Activated CD4-positive, alpha-beta memory T cell treated with anti-CD3 and anti-CD28 coated beads for 36 hours (primary cell): ENCODE data around the gene ALG9. TPM values are rescaled to one million over a fixed set of nuclear protein-coding genes. Genes with fewer than 3 reads are reported as not detected.
A peak's percentile ranks its signal among the peaks of the same experiment; 100 is the strongest.

Experiments
- CTCF ChIA-PET: fragments of 350-600 bp; sonication (Branson Sonifier 250); formaldehyde crosslinking; loops from one replicate; lab custom pipeline; 2021; ENCODE audit warnings: antibody characterized with exemption, inconsistent platforms; lab: Charles Lee
- POLR2A ChIA-PET: fragments of 350-600 bp; sonication (Branson Sonifier 250); formaldehyde crosslinking; loops from one replicate; lab custom pipeline; 2021; ENCODE audit warnings: antibody characterized with exemption; lab: Charles Lee
- DNase-seq: peaks from one replicate; pipeline ENCODE4 v3.0.0-alpha.2; 2020
- H3K27ac Mint-ChIP-seq: one replicate; pipeline ENCODE4 v1.8.0; 2021; ENCODE audit warnings: mixed read lengths
- H3K27me3 Mint-ChIP-seq: one replicate; pipeline ENCODE4 v1.8.0; 2021; ENCODE audit warnings: mixed read lengths
- H3K36me3 Mint-ChIP-seq: one replicate; pipeline ENCODE4 v1.8.0; 2021; ENCODE audit warnings: mixed read lengths
- H3K4me1 Mint-ChIP-seq: one replicate; pipeline ENCODE4 v1.8.0; 2021; ENCODE audit warnings: low read depth, mixed read lengths
- H3K4me3 Mint-ChIP-seq: one replicate; pipeline ENCODE4 v1.8.0; 2021; ENCODE audit warnings: mild to moderate bottlenecking, mixed read lengths
- H3K9me3 Mint-ChIP-seq: one replicate; pipeline ENCODE4 v1.8.0; 2021; ENCODE audit warnings: mixed read lengths
- intact Hi-C: fragments of 100-400 bp; cut with micrococcal nuclease; formaldehyde crosslinking; loops from one replicate; pipeline ENCODE4 v1.15.1; 2023
- total RNA-seq, 2 experiments: library from RNA; stranded (reverse); gene quantifications; one replicate each; pipeline ENCODE4 v1.2.3, GENCODE V29; 2021

Gene ALG9
- total RNA-seq, 2 experiments from 2014 or later: 23.6 to 26.7 TPM

DNA sequence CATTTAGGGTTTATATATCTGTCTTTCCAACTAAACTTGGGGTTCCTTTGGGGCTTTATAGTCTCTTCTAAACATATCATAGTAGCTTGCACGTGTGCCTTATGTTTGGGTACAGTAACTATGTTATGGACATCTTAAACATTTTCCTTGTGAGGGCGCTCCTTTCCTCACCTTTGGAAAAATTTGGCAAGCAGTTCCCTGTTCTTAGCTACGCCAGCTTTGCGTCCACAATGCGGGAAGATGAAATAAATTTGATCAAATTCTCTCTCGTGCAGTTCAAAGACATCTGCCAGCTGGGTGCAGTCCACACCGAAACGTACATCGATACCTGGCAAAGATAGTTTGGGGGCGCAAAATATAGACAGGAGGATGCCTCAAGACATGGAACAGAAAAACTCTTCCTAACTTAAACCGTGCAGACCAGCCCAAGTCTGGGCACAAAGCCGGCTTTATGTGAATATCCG is 7.0 kb upstream of the ALG9 start:
- intact Hi-C loops: loop anchor here (2.0 to 10.0 kb wide), 2 partner anchors 196 to 1436 kb away; partner anchors contain the start of genes NKAPD1, PIH1D2 and TTC12
- Mint-ChIP-seq H3K36me3 (peaks cover 14% of the 10 kb centered on the region), H3K4me3 (peak overlapping the region; percentile 82), H3K27me3 (no peaks in the 10 kb centered on the region), H3K27ac (peak overlapping the region; percentile 95), H3K4me1 (peaks cover 21% of the 10 kb centered on the region), H3K9me3 (no peaks in the 10 kb centered on the region)
- ChIA-PET POLR2A (no interaction called here), CTCF (interaction anchor here (0.6 to 1.9 kb wide), 7 partner anchors 14 to 402 kb away, joined by 3 to 10 read pairs (median 4); no protein-coding TSS in a partner anchor)
- DNase-seq: no peak

- H3K27ac Mint-ChIP-seq: peak overlapping the region; percentile 82
- ChIA-PET POLR2A (interaction anchor here (0.6 to 1.9 kb wide), 6 partner anchors 8 to 319 kb away, joined by 3 to 6 read pairs (median 4); no protein-coding TSS in a partner anchor), CTCF (interaction anchor here (0.7 to 2.9 kb wide), 15 partner anchors 8 to 409 kb away, joined by 3 to 15 read pairs (median 5); partner anchors contain the start of genes NKAPD1, PIH1D2, PPP2R1B and SDHD)
- intact Hi-C loops: loop anchor here (1.0 to 10.0 kb wide), 7 partner anchors 8 to 1443 kb away; partner anchors contain the start of genes CFAP68, DLAT, FDXACB1 and PPP2R1B
- H3K4me1 Mint-ChIP-seq: peaks cover 24% of the 10 kb centered on the region
- peaks cover 26% of the 10 kb centered on the region for H3K36me3 Mint-ChIP-seq
- DNase-seq: no peak
- no peaks in the 10 kb centered on the region for H3K27me3 Mint-ChIP-seq
- no peaks in the 10 kb centered on the region for H3K9me3 Mint-ChIP-seq
- H3K4me3 Mint-ChIP-seq: peak overlapping the region; percentile 92
Measured at GRCh38 chr11:111871693-111872161, 346 bp upstream of the ALG9 start.

- H3K36me3 Mint-ChIP-seq: peaks cover 29% of the 10 kb centered on the region
- no peaks in the 10 kb centered on the region for H3K27me3 Mint-ChIP-seq
- intact Hi-C loops: loop anchor here (2.0 to 10.0 kb wide), 5 partner anchors 104 to 1444 kb away; partner anchors contain the start of genes DLAT, PPP2R1B, PTS and SDHD
- peak overlapping the region; percentile 86 for H3K27ac Mint-ChIP-seq
- ChIA-PET POLR2A (interaction anchor here (0.9 to 1.3 kb wide), 5 partner anchors 9 to 267 kb away, joined by 3 to 5 read pairs (median 3); partner anchors contain the start of genes SDHD and TIMM8B), CTCF (interaction anchor here (0.6 to 2.9 kb wide), 9 partner anchors 11 to 266 kb away, joined by 3 to 15 read pairs (median 4); partner anchors contain the start of gene PPP2R1B)
- no peaks in the 10 kb centered on the region for H3K9me3 Mint-ChIP-seq
- H3K4me1 Mint-ChIP-seq: peaks cover 24% of the 10 kb centered on the region
- no peak for DNase-seq
- H3K4me3 Mint-ChIP-seq: peak overlapping the region; percentile 92
Measured at GRCh38 chr11:111870522-111870885, 877 bp downstream of the ALG9 start.

- CTCF ChIA-PET: interaction anchor here (0.6 to 2.9 kb wide), 9 partner anchors 11 to 266 kb away, joined by 3 to 15 read pairs (median 4); partner anchors contain the start of gene PPP2R1B
- POLR2A ChIA-PET: interaction anchor here (0.9 to 1.0 kb wide), 3 partner anchors 57 to 266 kb away, joined by 3 to 5 read pairs (median 3); no protein-coding TSS in a partner anchor
- H3K4me3 Mint-ChIP-seq: peak overlapping the region; percentile 27
- intact Hi-C loops: loop anchor here (2.0 to 10.0 kb wide), 5 partner anchors 103 to 1445 kb away; partner anchors contain the start of genes DLAT, PPP2R1B, PTS and SDHD
- DNase-seq: no peak
- peaks cover 24% of the 10 kb centered on the region for H3K4me1 Mint-ChIP-seq
- H3K27me3 Mint-ChIP-seq: no peaks in the 10 kb centered on the region
- H3K36me3 Mint-ChIP-seq: peaks cover 33% of the 10 kb centered on the region
- no peaks in the 10 kb centered on the region for H3K9me3 Mint-ChIP-seq
- H3K27ac Mint-ChIP-seq: no peak overlapping the region
Measured at GRCh38 chr11:111870113-111870512, 1.3 kb downstream of the ALG9 start.

- POLR2A ChIA-PET: no interaction called here
- Mint-ChIP-seq H3K27ac (no peak overlapping the region), H3K9me3 (no peaks in the 10 kb centered on the region), H3K4me1 (no peaks in the 10 kb centered on the region), H3K4me3 (no peak overlapping the region), H3K36me3 (peaks cover 27% of the 10 kb centered on the region), H3K27me3 (no peaks in the 10 kb centered on the region)
- no peak for DNase-seq
- CTCF ChIA-PET: interaction anchor here (0.7 kb wide), 1 partner anchor 43 kb away, joined by 3 read pairs; no protein-coding TSS in a partner anchor
- intact Hi-C loops: no loop called here
Measured at GRCh38 chr11:111860257-111860656, 11.1 kb downstream of the ALG9 start.

DNA sequence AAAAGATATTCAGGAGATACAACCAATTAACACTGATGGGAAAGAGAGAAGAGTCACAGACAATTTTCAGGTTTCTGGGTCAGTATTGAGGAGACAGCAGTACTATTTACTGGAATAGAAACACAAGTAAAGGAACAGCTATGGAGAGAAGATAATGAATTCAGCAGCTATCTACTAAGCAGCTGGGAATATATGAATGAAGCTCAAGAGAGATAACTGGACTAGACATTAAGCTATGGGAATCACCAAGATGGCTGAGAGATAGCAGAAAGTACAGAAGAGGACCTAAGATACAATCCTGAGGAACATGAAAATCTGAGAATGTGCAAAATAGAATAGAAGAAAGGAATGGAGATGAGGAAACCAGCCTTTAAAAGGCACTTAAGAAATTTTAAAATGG is 15.9 kb downstream of the ALG9 start:
- H3K36me3 Mint-ChIP-seq: peaks cover 39% of the 10 kb centered on the region
- CTCF ChIA-PET: interaction anchor here (1.5 kb wide), 1 partner anchor 14 kb away, joined by 7 read pairs; no protein-coding TSS in a partner anchor
- H3K4me1 Mint-ChIP-seq: no peaks in the 10 kb centered on the region
- POLR2A ChIA-PET: no interaction called here
- DNase-seq: no peak
- no peaks in the 10 kb centered on the region for H3K9me3 Mint-ChIP-seq
- intact Hi-C loops: no loop called here
- H3K27me3 Mint-ChIP-seq: no peaks in the 10 kb centered on the region
- no peak overlapping the region for H3K4me3 Mint-ChIP-seq
- H3K27ac Mint-ChIP-seq: no peak overlapping the region

- intact Hi-C loops: no loop called here
- Mint-ChIP-seq H3K27ac (no peak overlapping the region), H3K9me3 (no peaks in the 10 kb centered on the region), H3K36me3 (peaks cover 38% of the 10 kb centered on the region), H3K27me3 (no peaks in the 10 kb centered on the region), H3K4me1 (no peaks in the 10 kb centered on the region), H3K4me3 (no peak overlapping the region)
- ChIA-PET CTCF (interaction anchor here (1.7 kb wide), 1 partner anchor 9 kb away, joined by 5 read pairs; no protein-coding TSS in a partner anchor), POLR2A (interaction anchor here (0.6 kb wide), 1 partner anchor 13 kb away, joined by 3 read pairs; no protein-coding TSS in a partner anchor)
- DNase-seq: no peak
Measured at GRCh38 chr11:111852103-111852502, 19.3 kb downstream of the ALG9 start.

DNA sequence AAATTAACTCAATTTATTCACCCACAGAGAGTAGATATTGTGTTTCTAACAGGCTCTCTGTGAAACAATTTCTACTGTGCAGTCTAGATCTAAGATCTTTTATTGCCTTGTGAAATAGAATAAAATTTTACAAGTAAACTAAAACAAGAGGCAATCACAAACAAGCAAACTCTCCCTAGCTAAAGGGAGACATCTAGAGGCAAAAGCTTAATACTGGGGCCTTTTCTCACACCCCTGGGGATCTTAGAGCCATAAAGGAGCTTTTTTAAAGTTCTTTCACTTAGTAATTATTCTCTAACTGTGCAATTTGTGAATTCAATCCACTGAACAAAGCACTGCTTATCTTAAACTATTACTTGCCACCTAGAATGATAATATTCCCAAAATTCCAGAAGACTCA is 19.7 kb downstream of the ALG9 start:
- Mint-ChIP-seq H3K9me3 (no peaks in the 10 kb centered on the region), H3K27me3 (no peaks in the 10 kb centered on the region), H3K27ac (no peak overlapping the region), H3K36me3 (peaks cover 37% of the 10 kb centered on the region), H3K4me1 (no peaks in the 10 kb centered on the region), H3K4me3 (no peak overlapping the region)
- no peak for DNase-seq
- CTCF ChIA-PET: interaction anchor here (1.7 kb wide), 1 partner anchor 9 kb away, joined by 5 read pairs; no protein-coding TSS in a partner anchor
- intact Hi-C loops: no loop called here
- POLR2A ChIA-PET: interaction anchor here (0.6 kb wide), 1 partner anchor 14 kb away, joined by 3 read pairs; no protein-coding TSS in a partner anchor

GRCh38 chr11:111851067-111851466 is 20.3 kb downstream of the ALG9 start:
- DNase-seq: no peak
- Mint-ChIP-seq H3K27me3 (no peaks in the 10 kb centered on the region), H3K27ac (no peak overlapping the region), H3K4me3 (no peak overlapping the region), H3K9me3 (no peaks in the 10 kb centered on the region), H3K36me3 (peaks cover 37% of the 10 kb centered on the region), H3K4me1 (no peaks in the 10 kb centered on the region)
- intact Hi-C loops: no loop called here
- ChIA-PET POLR2A (no interaction called here), CTCF (interaction anchor here (1.7 kb wide), 1 partner anchor 8 kb away, joined by 5 read pairs; no protein-coding TSS in a partner anchor)

GRCh38 chr11:111849631-111850030 is 21.8 kb downstream of the ALG9 start:
- no peak overlapping the region for H3K4me3 Mint-ChIP-seq
- no peaks in the 10 kb centered on the region for H3K9me3 Mint-ChIP-seq
- no peaks in the 10 kb centered on the region for H3K4me1 Mint-ChIP-seq
- ChIA-PET CTCF (interaction anchor here (0.8 to 1.7 kb wide), 2 partner anchors 8 to 21 kb away, joined by 4 to 8 read pairs; no protein-coding TSS in a partner anchor), POLR2A (no interaction called here)
- no peaks in the 10 kb centered on the region for H3K27me3 Mint-ChIP-seq
- no peak overlapping the region for H3K27ac Mint-ChIP-seq
- DNase-seq: no peak
- H3K36me3 Mint-ChIP-seq: peaks cover 26% of the 10 kb centered on the region
- intact Hi-C loops: loop anchor here (10.0 kb wide), 1 partner anchor 395 kb away; no protein-coding TSS in a partner anchor

DNA sequence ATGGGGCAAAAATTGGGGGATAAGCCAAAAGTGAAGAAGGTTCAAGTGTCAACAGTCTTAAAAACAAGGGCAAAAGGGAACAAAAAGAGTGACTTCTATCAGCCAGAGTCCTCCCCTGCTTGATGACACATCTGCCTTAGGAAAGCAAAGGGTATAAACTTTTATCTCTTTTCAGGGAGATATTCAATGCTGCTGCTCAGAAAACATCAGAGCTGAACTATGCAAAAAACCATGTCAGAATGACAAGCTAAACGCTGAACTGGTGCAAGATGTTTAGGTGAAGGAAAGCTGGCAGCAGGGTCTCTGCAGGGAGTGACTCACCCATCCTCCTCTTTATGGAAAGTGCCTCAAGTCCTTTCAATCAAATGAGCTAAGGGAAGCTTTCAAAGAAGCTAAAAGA is 24.7 kb downstream of the ALG9 start:
- H3K27ac Mint-ChIP-seq: no peak overlapping the region
- H3K4me1 Mint-ChIP-seq: no peaks in the 10 kb centered on the region
- POLR2A ChIA-PET: no interaction called here
- intact Hi-C loops: loop anchor here (10.0 kb wide), 1 partner anchor 392 kb away; no protein-coding TSS in a partner anchor
- H3K27me3 Mint-ChIP-seq: no peaks in the 10 kb centered on the region
- CTCF ChIA-PET: interaction anchor here (1.2 to 3.2 kb wide), 2 partner anchors 70 to 280 kb away, joined by 3 to 11 read pairs; no protein-coding TSS in a partner anchor
- no peaks in the 10 kb centered on the region for H3K9me3 Mint-ChIP-seq
- no peak for DNase-seq
- H3K36me3 Mint-ChIP-seq: peaks cover 13% of the 10 kb centered on the region
- H3K4me3 Mint-ChIP-seq: no peak overlapping the region
